GM19438 (cell line): ENCODE results near the gene ART1.
"Not testable (repeated sequence)": the region's sequence is repeated elsewhere in the genome, so short reads cannot be mapped to it uniquely, and the experiment has no call there.

ENCODE experiments used
- ATAC-seq: cut with Tn5 transposase; IDR thresholded peaks from one replicate; pipeline ENCODE4 v1.9.1; 2021; ENCODE audit warnings: low read depth; ENCODE audit not compliant: unreplicated experiment

The ART1 gene

GRCh38 chr11:3631331-3631730 lies 13.6 kb upstream of the ART1 start:
- no peak for ATAC-seq

- ATAC-seq = no peak
Observed at GRCh38 chr11:3632070-3632660, 12.8 kb upstream of the ART1 start.

- ATAC-seq = no peak
Observed at GRCh38 chr11:3635641-3636375, 9.1 kb upstream of the ART1 start.

GRCh38 chr11:3637201-3637600 lies 7.7 kb upstream of the ART1 start:
- ATAC-seq = no peak

GRCh38 chr11:3638513-3638912 lies 6.4 kb upstream of the ART1 start:
- no peak for ATAC-seq

- ATAC-seq = no peak
Observed at GRCh38 chr11:3639841-3640240, 5.1 kb upstream of the ART1 start.

- ATAC-seq = no peak
Observed at GRCh38 chr11:3641191-3641590, 3.7 kb upstream of the ART1 start.

GRCh38 chr11:3641701-3642070 lies 3.2 kb upstream of the ART1 start, which contains the start of gene ART5:
TSS of gene ART5 (minus strand) at chr11:3641992. CDS start at chr11:3641862, 130 bp downstream.
- no peak for ATAC-seq

GRCh38 chr11:3642071-3642951 lies 2.6 kb upstream of the ART1 start:
- ATAC-seq = no peak

- ATAC-seq = not testable (repeated sequence)
Observed at GRCh38 chr11:3643102-3643546, 1.8 kb upstream of the ART1 start.

- no peak for ATAC-seq
Observed at GRCh38 chr11:3645552-3645951, 624 bp downstream of the ART1 start.

GRCh38 chr11:3648843-3649242 lies 3.9 kb downstream of the ART1 start:
- not testable (repeated sequence) for ATAC-seq

GRCh38 chr11:3649374-3649773 lies 4.4 kb downstream of the ART1 start:
- ATAC-seq = not testable (repeated sequence)

GRCh38 chr11:3652514-3652913 lies 7.6 kb downstream of the ART1 start:
- ATAC-seq = not testable (repeated sequence)

- ATAC-seq = no peak
Observed at GRCh38 chr11:3655547-3655946, 10.6 kb downstream of the ART1 start.

GRCh38 chr11:3657331-3657730 lies 12.4 kb downstream of the ART1 start:
- ATAC-seq = not testable (repeated sequence)

- ATAC-seq = no peak
Observed at GRCh38 chr11:3658252-3658651, 13.3 kb downstream of the ART1 start.

GRCh38 chr11:3659595-3660515 lies 14.9 kb downstream of the ART1 start:
- ATAC-seq = no peak

- ATAC-seq = no peak
Observed at GRCh38 chr11:3660960-3661359, 16.0 kb downstream of the ART1 start.

GRCh38 chr11:3662856-3663255 lies 17.9 kb downstream of the ART1 start:
- no peak for ATAC-seq
